ENCODE measurements around the gene TEKTIP1. TPM values are rescaled to one million over a fixed set of nuclear protein-coding genes. Genes with fewer than 3 reads are reported as not detected.

The TEKTIP1 gene
- total RNA-seq, 4 donors from 2014 or later, result 2.5 to 5.2 TPM; not detected in 2

DNA sequence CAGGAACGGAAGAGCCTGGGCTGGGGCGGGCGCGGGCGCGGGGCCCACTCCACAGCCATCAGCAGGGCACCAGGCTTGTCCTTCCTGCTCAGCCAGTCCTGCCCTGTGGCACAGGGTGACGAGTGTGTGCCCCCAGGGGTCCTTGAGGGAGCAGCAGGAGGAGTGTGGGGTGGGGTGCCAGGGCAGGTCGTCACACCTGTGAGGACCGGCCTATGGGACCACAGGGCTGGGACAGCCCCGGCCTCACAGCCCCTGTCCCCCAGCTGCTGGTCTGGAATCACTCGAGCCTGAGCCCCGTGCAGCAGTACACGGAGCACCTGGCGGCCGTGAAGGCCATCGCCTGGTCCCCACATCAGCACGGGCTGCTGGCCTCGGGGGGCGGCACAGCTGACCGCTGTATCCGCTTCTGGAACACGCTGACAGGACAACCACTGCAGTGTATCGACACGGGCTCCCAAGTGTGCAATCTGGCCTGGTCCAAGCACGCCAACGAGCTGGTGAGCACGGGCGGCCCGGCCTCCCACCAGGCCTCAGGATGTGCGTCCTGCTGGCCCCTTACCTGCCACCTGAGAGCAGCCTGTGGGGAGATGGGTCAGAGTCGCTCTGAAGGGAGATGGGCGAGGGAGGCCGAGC lies 6.7 kb upstream of the TEKTIP1 start:
- Histone ChIP-seq H3K4me3 (no peak overlapping the region), H3K4me1 (no peaks in the 10 kb centered on the region), H3K36me3 (peaks cover 0 to 43% (median 15%) of the 10 kb centered on the region in 4 donors), H3K9me3 (no peaks in the 10 kb centered on the region), H3K27ac (no peak overlapping the region), H3K27me3 (no peaks in the 10 kb centered on the region)
- in situ Hi-C loops (cut with MboI; ENCODE audit: low pct_ligation_motif_present in 1 of 4, low pct_unique_long_range_greater_than_20kb in 1 of 4, low sequenced_read_pairs in 3 of 4) (no loop called here), intact Hi-C loops (cut with DNase I; ENCODE audit: low total_unique reads) (no loop called here)
- WGBS, 2 donors (ENCODE audit: low coverage in 1 of 2), result 96% methylated on average over 29 of the region's 33 CpGs; no CpG with 5 or more reads in 1 of the 2 donors
- TF ChIP-seq, protein P1, sequence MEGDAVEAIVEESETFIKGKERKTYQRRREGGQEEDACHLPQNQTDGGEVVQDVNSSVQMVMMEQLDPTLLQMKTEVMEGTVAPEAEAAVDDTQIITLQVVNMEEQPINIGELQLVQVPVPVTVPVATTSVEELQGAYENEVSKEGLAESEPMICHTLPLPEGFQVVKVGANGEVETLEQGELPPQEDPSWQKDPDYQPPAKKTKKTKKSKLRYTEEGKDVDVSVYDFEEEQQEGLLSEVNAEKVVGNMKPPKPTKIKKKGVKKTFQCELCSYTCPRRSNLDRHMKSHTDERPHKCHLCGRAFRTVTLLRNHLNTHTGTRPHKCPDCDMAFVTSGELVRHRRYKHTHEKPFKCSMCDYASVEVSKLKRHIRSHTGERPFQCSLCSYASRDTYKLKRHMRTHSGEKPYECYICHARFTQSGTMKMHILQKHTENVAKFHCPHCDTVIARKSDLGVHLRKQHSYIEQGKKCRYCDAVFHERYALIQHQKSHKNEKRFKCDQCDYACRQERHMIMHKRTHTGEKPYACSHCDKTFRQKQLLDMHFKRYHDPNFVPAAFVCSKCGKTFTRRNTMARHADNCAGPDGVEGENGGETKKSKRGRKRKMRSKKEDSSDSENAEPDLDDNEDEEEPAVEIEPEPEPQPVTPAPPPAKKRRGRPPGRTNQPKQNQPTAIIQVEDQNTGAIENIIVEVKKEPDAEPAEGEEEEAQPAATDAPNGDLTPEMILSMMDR (IDR thresholded peaks at IDR 0.05), result no peak
- TF ChIP-seq EP300 (IDR thresholded peaks at IDR 0.05; ENCODE audit: low read depth) (no peak), POLR2A (IDR thresholded peaks at IDR 0.05) (no peak), POLR2AphosphoS5 (IDR thresholded peaks at IDR 0.05) (no peak)
- DNase-seq, result no peak

DNA sequence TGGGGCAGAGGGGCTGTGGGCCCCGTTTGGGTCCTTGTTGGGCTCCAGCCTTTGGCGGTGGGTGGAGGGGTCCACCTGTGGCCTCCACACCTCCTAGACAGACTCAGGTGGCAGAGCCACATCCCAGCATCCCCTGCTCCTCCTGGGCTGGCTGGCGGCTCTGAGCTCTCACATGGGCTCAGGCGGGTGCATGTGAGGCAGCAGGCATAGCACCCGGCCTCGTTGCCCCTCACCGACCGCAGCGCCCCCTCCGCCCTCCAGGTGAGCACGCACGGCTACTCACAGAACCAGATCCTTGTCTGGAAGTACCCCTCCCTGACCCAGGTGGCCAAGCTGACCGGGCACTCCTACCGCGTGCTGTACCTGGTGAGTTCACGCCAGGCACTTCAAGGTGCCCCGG lies 5.9 kb upstream of the TEKTIP1 start:
- 93% methylated on average over 17 of the region's 17 CpGs; no CpG with 5 or more reads in 1 of the 2 donors for WGBS, 2 donors (ENCODE audit: low coverage in 1 of 2)
- H3K4me1 ChIP-seq, result no peaks in the 10 kb centered on the region
- no peak overlapping the region for H3K27ac ChIP-seq
- intact Hi-C loops (cut with DNase I; ENCODE audit: low total_unique reads) (no loop called here), in situ Hi-C loops (cut with MboI; ENCODE audit: low pct_ligation_motif_present in 1 of 4, low pct_unique_long_range_greater_than_20kb in 1 of 4, low sequenced_read_pairs in 3 of 4) (no loop called here)
- no peak for DNase-seq
- H3K4me3 ChIP-seq, result no peak overlapping the region
- H3K9me3 ChIP-seq, result no peaks in the 10 kb centered on the region
- peaks cover 0 to 37% (median 14%) of the 10 kb centered on the region in 4 donors for H3K36me3 ChIP-seq
- TF ChIP-seq EP300 (IDR thresholded peaks at IDR 0.05; ENCODE audit: low read depth) (no peak), POLR2A (IDR thresholded peaks at IDR 0.05) (no peak), POLR2AphosphoS5 (IDR thresholded peaks at IDR 0.05) (no peak)
- TF ChIP-seq, protein P1 (IDR thresholded peaks at IDR 0.05), result no peak
- no peaks in the 10 kb centered on the region for H3K27me3 ChIP-seq

DNA sequence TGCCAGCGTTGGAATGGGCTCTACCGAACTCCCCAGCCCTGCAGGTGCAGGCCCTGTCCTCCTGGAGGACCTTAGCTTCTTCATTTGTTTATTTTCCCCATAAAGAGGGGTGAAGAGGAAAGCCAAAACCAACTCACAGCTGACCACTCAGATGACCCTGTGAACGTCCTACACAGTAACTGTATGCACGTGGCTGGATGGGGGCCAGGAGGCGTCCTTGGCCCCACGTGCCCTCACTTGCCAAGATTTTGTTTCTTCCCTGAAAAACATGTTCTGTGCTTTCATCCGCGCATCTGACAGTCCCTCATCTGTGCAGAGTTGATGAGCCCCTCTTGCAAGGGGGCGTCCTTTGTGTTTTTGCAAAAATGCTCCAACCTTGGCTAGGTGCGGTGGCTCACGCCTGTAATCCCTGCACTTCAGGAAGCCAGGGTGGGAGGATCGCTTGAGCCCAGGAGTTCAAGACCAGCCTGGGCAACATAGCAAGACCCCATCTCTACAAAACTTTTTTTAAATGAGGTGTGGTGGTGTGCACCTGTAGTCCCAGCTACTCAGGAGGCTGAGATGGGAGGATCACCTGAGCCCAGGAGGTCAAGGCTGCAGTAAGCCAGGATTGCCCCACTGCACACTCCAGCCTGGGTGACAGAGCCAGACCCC lies 5.3 kb upstream of the TEKTIP1 start:
- Histone ChIP-seq H3K4me3 (no peak overlapping the region), H3K27me3 (no peaks in the 10 kb centered on the region), H3K27ac (no peak overlapping the region), H3K36me3 (peaks cover 0 to 37% (median 14%) of the 10 kb centered on the region in 4 donors), H3K4me1 (no peaks in the 10 kb centered on the region), H3K9me3 (no peaks in the 10 kb centered on the region)
- TF ChIP-seq EP300 (IDR thresholded peaks at IDR 0.05; ENCODE audit: low read depth), result no peak
- TF ChIP-seq, protein P1 (IDR thresholded peaks at IDR 0.05), result no peak
- no peak for TF ChIP-seq POLR2AphosphoS5 (IDR thresholded peaks at IDR 0.05)
- TF ChIP-seq POLR2A (IDR thresholded peaks at IDR 0.05), result no peak
- no peak for DNase-seq
- intact Hi-C loops (cut with DNase I; ENCODE audit: low total_unique reads), result no loop called here
- WGBS, 2 donors (ENCODE audit: low coverage in 1 of 2), result 89% methylated on average over 12 of the region's 12 CpGs; no CpG with 5 or more reads in 1 of the 2 donors
- in situ Hi-C loops (cut with MboI; ENCODE audit: low pct_ligation_motif_present in 1 of 4, low pct_unique_long_range_greater_than_20kb in 1 of 4, low sequenced_read_pairs in 3 of 4), result no loop called here

DNA sequence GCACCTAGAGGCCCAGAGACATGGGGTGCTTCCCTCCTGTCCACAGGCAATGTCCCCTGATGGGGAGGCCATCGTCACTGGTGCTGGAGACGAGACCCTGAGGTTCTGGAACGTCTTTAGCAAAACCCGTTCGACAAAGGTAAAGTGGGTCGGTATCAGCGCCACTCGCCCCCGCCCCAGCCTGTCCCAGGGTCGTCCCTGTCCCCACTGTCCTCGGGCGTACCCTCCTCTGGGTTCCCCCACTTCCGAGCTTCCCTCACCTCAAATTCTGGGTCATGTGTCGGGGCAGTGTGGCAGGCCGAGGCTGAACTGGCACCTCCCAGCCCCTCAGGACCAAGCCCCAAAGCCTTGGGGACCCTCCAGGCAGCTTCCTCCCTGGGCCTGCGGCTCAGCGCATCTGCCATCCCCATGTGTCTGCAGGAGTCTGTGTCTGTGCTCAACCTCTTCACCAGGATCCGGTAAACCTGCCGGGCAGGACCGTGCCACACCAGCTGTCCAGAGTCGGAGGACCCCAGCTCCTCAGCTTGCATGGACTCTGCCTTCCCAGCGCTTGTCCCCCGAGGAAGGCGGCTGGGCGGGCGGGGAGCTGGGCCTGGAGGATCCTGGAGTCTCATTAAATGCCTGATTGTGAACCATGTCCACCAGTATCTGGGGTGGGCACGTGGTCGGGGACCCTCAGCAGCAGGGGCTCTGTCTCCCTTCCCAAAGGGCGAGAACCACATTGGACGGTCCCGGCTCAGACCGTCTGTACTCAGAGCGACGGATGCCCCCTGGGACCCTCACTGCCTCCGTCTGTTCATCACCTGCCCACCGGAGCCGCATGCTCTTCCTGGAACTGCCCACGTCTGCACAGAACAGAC lies 4.4 kb upstream of the TEKTIP1 start:
- DNase-seq, result no peak
- 90% methylated on average over 29 of the region's 38 CpGs; no CpG with 5 or more reads in 1 of the 2 donors for WGBS, 2 donors (ENCODE audit: low coverage in 1 of 2)
- H3K27ac ChIP-seq, result no peak overlapping the region
- no peak overlapping the region for H3K4me3 ChIP-seq
- in situ Hi-C loops (cut with MboI; ENCODE audit: low pct_ligation_motif_present in 1 of 4, low pct_unique_long_range_greater_than_20kb in 1 of 4, low sequenced_read_pairs in 3 of 4), result no loop called here
- no peaks in the 10 kb centered on the region for H3K4me1 ChIP-seq
- TF ChIP-seq POLR2A (IDR thresholded peaks at IDR 0.05) (no peak), POLR2AphosphoS5 (IDR thresholded peaks at IDR 0.05) (no peak), EP300 (IDR thresholded peaks at IDR 0.05; ENCODE audit: low read depth) (no peak)
- TF ChIP-seq, protein P1 (IDR thresholded peaks at IDR 0.05), result no peak
- H3K9me3 ChIP-seq, result no peaks in the 10 kb centered on the region
- intact Hi-C loops (cut with DNase I; ENCODE audit: low total_unique reads), result no loop called here
- H3K36me3 ChIP-seq, result peaks cover 0 to 37% (median 14%) of the 10 kb centered on the region in 4 donors
- H3K27me3 ChIP-seq, result no peaks in the 10 kb centered on the region
